Stimulated activated CD4-positive, alpha-beta T cell treated with anti-CD3 and anti-CD28 coated beads, Interleukin-12 subunit alpha, Interleukin-12 subunit beta, amount 100 ng/mL, for 4 hours (primary cell): Measurements from ENCODE around the gene CD244.
A peak's percentile ranks its signal among the peaks of the same experiment; 100 is the strongest.
"Not testable (repeated sequence)": the region's sequence is repeated elsewhere in the genome, so short reads cannot be mapped to it uniquely, and the experiment has no call there.

Source experiments
- DNase-seq: peaks from one replicate; pipeline ENCODE4 v3.0.0-alpha.2; 2020

The CD244 gene

GRCh38 chr1:160808289-160808688 lies 54.4 kb downstream of the CD244 start:
- DNase-seq, result no peak

- no peak for DNase-seq
Measured at GRCh38 chr1:160807738-160808137, 54.9 kb downstream of the CD244 start.

- no peak for DNase-seq
Measured at GRCh38 chr1:160807247-160807646, 55.4 kb downstream of the CD244 start.

- DNase-seq, result no peak
Measured at GRCh38 chr1:160806784-160807183, 55.9 kb downstream of the CD244 start.

GRCh38 chr1:160806109-160806665 lies 56.5 kb downstream of the CD244 start:
- DNase-seq, result no peak

- no peak for DNase-seq
Measured at GRCh38 chr1:160801836-160802580, 60.7 kb downstream of the CD244 start.

- DNase-seq, result no peak
Measured at GRCh38 chr1:160800645-160801408, 61.9 kb downstream of the CD244 start.

- no peak for DNase-seq
Measured at GRCh38 chr1:160800142-160800541, 62.5 kb downstream of the CD244 start.

- DNase-seq, result no peak
Measured at GRCh38 chr1:160799641-160800040, 63.0 kb downstream of the CD244 start.

GRCh38 chr1:160798439-160798838 lies 64.2 kb downstream of the CD244 start:
- no peak for DNase-seq

GRCh38 chr1:160797861-160798273 lies 64.8 kb downstream of the CD244 start:
- DNase-seq, result peak; percentile 36

- DNase-seq, result no peak
Measured at GRCh38 chr1:160797271-160797709, 65.4 kb downstream of the CD244 start.

GRCh38 chr1:160795951-160796383 lies 66.7 kb downstream of the CD244 start, which contains the start of gene LY9:
Gene LY9 (plus strand): TSS chr1:160796174. CDS start chr1:160796188, 14 bp downstream.
- DNase-seq, result peak; percentile 51

GRCh38 chr1:160794376-160794775 lies 68.3 kb downstream of the CD244 start:
- DNase-seq, result no peak

- DNase-seq, result no peak
Measured at GRCh38 chr1:160789702-160790611, 72.7 kb downstream of the CD244 start.

- DNase-seq, result no peak
Measured at GRCh38 chr1:160789051-160789701, 73.5 kb downstream of the CD244 start.

GRCh38 chr1:160782988-160783765 lies 79.5 kb downstream of the CD244 start:
- DNase-seq, result not testable (repeated sequence)

GRCh38 chr1:160781914-160782689 lies 80.6 kb downstream of the CD244 start:
- DNase-seq, result no peak

GRCh38 chr1:160781186-160781766 lies 81.4 kb downstream of the CD244 start:
- no peak for DNase-seq

- no peak for DNase-seq
Measured at GRCh38 chr1:160780398-160780755, 82.3 kb downstream of the CD244 start.
